ENCODE results near the gene ADTRP.
"Not testable (repeated sequence)": the region's sequence is repeated elsewhere in the genome, so short reads cannot be mapped to it uniquely, and the experiment has no call there.

Gene ADTRP

DNA sequence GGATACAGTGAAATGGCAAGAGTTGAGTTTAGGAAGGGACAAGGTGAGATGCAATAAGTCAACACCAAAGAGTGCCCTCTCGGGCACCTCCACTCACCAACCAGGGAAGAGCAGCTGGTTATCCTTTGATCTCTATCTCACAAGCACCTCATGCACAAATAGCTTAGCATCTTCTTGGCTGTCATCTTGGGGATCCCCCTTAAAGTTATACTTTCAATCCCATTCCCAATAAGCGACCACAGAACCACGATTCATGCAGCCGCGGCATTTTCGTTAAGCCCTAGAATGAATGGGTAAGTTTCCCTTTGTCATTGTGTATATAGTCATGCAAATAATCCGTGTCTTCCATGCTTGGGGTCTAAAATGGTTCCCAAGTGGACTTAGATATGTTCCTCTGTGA, 73.5 kb downstream of the ADTRP start:
- FAIRE-seq, result peak; percentile 18
- DNase-seq (ENCODE audit: insufficient read length, low spot score), result no peak

DNA sequence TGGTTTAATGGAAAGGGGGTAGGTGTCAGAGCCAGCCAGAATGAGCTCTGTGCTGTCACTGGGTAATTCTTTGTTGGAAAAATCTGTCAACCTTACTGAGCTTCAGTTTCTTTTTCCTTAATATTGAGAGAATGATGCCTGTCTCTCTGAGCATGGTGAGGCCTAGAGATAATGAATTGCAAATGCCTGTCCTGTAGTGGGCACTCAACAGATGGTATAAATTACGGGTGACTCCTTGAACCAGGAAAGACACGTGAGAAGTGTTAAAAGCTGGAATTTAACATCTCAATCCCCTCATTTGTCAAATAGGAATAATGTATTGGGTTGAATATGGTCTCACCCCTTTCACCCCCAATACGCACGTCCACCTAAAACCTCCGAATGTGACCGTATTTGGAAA, 74.9 kb downstream of the ADTRP start:
- FAIRE-seq (no peak), DNase-seq (ENCODE audit: insufficient read length, low spot score) (no peak)

DNA sequence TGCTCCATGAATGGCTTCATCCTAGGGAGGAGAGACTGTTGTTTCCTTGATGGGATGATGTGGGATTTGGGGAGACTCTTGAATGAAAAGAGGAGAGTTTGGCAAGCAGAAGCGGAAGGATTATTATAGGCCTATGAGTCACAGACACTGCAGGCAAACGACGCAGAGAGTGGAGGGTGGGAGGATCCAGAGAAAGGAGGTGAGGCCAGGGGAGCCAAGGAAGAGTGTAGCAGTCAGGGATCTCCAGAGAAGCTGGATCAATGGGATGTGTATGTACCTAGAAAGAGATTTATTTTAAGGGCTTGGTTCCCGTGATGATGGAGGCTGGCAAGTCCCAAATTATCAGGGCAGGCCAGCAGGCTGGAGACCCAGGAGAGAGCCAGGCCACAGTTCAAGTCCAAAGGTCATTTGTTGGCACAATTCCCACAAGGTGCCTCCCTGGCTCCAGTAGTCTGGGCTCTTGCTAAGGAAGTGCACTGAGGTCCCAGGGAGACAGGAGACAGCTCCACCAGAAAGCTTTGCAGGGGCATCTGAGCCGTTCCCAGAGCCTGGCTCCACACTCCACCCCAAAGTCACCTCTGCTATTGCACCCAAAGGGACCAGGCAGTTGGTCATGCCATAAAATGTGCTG, 76.0 kb downstream of the ADTRP start:
- FAIRE-seq (no peak), DNase-seq (ENCODE audit: insufficient read length, low spot score) (no peak)

DNA sequence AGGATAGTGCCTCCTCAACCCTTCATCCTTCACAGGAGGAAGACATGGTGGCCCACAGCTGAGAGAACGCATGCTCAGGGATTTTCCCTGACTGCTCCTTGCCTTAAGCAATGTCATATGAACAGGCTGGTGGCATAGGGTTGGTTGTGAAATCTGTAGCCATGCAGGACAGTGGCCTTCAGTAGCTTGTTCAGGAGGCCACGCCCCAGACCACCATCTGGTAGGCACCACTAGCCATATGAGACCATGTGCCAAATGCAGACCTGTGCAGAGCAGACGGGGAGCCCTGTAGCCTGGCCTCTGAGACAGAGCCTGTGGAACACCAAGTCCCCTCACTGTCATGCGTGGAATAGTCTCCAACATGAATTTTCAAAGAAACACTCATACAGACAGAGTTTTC, 76.5 kb downstream of the ADTRP start:
- DNase-seq (ENCODE audit: insufficient read length, low spot score) (no peak), FAIRE-seq (no peak)

DNA sequence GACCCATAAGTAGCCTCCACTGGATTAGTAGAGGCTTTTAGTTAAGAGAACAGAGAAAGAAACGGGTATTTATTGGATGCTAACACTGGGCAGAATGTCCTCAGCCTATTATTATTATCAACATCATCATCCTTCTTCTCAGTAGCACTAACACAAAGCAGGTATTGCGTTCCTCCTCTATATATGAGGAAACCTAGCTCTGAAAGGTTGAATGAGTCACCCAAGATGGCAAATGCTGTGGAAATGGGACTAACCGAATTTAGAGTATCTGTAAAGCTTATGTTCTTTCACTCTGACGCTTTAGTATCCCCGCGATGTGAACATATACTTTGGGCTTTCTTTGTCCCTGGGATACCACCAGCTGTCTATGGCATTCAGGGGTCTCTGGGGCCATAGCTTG, 77.0 kb downstream of the ADTRP start:
- FAIRE-seq, result no peak
- no peak for DNase-seq (ENCODE audit: insufficient read length, low spot score)

DNA sequence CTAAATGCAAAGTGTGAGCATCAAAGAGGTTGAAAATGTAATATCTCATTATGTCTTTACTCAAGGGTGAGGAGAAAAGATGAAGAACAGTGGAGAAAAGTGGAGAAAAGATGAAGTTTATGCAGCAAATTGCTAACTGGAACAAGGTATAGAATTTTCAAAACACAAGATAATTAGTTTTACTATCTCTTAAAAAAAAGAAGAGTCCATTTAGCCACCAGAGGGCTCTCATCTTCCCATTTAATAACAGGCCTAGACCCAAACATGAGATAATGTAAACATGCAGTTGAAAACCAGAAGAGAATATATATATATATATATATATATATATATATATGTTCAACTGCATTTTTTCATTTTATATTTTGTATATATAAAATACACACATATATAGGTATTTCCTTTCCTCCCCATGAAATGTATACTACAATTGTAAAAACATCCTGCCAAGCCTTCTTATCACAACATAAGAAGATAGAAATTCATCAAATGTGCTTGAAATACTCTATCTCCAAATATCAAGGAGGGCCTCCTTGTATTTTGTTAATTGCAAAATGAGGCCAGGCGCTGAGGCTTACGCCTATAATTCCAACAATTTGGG, 78.4 kb downstream of the ADTRP start:
- FAIRE-seq, result peak; percentile 87

DNA sequence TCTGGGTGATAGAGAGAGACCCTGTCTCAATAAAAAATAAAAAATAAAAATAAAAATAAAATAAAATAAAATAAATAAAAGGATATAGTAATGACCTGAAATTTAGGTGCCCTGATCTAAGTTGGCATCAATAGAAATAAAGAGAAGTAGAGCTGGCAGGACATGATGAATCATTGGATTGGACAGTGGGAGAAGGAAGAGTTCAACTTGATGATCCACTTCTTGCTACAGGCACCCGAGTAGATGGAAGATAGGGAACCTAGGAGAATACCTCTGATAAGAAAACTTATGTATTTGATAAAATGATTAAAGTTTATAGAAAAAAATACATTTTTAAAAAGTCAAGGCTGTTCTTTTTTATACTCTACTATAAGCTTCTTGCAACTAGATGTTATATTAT, 79.0 kb downstream of the ADTRP start:
- FAIRE-seq (no peak), DNase-seq (ENCODE audit: insufficient read length, low spot score) (no peak)

More for the DNA sequence above, 78.4 kb downstream of the ADTRP start:
- DNase-seq (ENCODE audit: insufficient read length, low spot score), result no peak

DNA sequence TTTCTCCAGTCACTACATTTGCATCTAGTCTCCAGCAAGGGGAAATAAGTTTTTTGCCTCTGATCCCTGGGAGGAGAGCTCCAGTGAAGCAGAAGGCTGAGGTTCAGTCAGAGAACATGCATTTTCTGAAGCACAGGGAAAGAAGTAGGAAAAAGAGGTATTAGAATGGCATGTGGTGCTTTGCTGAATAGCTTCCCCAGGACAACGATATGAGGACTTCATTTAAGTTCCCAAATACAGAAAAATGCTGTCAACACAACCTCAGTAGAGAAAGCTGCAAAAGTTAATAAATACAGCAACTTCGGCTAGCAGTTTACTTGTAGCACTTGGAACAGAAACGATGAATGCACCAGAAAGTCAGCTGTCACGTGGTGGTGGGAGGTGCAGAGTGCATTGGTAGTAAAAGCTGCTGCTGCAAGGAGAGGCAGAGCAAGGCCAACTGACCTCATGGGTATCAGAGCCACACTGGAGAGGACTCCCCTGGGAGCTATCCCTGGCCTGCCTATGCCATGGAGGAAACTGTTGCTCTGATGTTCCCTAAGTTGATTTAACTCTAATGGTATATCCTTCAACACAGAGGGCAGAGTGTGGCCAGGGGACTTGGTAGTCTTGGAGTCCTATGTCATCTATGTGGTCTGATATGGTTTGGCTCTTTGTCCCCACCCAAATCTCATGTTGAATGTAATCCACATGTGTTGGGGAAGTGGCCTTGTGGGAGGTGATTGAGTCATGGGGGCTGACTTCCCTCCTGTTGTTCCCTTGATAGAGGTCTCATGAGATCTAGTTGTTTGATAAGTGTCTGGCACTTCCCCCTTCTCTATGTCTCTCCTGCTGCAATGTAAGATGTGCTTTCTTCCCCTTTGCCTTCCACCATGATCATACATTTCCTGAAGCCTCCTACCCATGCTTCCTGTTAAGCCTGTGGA, 85.9 kb downstream of the ADTRP start:
- no peak for DNase-seq (ENCODE audit: insufficient read length, low spot score)
- FAIRE-seq, result no peak

DNA sequence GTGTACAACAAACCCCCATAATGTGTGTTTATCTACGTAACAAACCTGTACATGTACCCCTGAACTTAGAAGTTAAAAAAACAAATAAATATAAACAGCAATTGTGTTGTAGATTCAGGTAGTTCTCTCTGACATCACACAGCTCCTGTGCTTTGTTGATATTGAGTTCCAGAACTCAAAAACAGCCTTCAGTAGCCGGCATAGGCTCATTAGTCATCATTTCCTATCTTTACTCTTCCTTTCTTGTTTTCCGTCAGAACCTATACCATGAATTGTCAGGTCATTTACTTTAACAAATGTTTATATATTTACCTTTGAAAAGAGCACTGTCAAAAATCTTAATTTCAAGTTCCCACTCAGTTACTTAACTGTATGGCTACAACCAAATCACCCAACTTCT, 88.8 kb downstream of the ADTRP start:
- FAIRE-seq, result no peak

DNA sequence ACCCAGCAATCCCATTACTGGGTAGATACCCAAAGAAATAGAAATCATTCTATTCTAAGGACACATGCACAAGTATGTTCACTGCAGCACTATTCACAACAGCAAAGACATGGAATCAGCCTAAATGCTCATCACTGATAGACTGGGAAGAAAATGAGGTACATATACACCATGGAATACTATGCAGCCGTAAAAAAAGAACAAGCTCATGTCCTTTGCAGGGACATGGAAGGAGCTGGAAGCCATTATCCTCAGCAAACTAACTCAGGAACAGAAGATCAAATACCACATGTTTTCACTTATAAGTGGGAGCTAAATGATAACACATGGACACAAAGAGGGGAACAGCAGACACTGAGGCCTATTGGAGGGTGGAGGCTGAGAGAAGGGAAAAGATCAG, 89.2 kb downstream of the ADTRP start:
- not testable (repeated sequence) for DNase-seq (ENCODE audit: insufficient read length, low spot score); FAIRE-seq

More for the DNA sequence above, 88.8 kb downstream of the ADTRP start:
- DNase-seq (ENCODE audit: insufficient read length, low spot score), result no peak

DNA sequence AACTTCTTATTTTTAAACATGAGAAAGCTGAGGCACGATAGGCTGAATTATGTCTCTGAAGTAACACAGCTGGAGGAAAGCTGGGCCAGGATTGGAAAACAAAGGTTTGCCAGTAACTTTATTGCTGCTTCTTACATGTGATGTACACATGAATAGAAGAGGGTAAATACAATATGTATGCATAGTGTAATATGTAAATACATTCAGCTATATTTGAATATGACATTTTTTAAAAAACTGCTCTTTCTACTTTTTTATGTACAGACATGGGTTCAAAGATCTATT, 90.2 kb downstream of the ADTRP start:
- peak; percentile 14 for FAIRE-seq
- no peak for DNase-seq (ENCODE audit: insufficient read length, low spot score)

DNA sequence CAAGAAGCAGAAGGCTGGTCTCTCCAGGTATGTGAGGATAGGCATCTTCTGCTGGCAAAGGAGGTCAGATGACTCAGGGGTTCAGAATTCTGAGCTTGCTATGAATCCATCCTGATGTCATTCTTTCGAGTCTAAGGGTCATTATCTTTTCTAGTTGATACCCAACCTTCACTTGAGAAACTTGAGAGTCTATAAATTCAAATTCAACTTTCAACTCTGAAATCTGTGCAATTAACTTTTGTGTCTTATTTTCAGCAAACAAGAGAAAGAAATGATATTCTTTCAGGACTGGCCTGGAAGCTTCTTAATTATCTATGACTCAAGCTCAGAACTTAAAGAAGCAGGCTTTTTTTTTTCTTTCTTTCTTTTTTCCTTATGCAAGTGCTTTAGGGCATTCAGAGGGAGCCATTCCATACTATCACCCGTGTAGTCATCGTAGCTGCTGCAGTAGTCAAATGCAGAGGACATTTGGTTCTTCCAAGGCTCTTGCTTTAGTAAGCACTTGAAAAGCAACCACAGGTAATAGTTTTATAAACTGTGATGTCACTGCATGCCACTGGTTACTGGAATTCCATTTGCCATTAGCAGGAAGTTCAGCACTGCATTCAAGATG, 93.0 kb downstream of the ADTRP start:
- FAIRE-seq (no peak), DNase-seq (ENCODE audit: insufficient read length, low spot score) (no peak)

DNA sequence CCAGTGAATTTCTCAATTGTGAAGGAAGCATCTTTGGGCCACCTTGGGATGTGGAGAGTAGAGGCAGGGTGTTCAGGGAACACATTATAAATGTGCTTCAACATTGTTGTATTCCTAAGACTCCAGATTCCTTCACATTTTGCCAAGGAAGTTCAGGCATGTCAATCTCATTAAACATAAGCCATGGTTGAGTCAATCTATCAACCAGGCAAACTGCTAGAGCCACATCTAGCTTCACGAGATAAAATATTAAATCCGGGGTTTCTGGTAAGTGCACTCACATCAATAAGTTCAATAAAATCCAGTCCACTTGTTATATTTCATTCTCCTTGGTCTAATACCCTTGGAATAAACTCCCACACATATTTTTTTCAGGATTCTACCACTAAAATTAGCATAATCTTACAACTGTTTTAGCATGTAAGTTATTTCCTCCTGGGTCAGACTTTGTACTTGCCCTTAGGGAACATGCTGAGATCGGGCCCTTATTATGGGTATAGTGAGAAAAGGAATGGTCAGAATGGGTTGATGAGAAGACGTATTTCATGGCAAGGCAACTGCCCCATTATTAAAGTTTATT, 93.6 kb downstream of the ADTRP start:
- DNase-seq (ENCODE audit: insufficient read length, low spot score) (no peak), FAIRE-seq (no peak)

DNA sequence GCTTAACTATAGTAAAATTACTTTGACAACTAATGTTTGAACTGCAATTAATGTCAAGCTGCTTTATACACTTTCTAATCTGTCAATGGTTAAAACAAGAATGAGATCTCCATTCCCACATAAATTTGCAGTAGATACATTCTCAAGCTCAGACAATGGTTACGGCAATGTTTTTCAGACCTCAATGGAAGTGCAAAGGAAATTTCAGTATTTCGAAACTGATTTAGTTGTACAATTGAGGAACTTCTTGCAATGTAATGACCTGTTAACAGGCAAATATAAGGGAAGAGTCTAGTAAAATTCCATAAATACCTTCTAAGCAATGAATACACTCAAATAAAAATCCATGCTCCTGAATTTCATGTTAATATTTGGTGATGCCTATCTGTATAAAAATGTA, 94.7 kb downstream of the ADTRP start:
- DNase-seq (ENCODE audit: insufficient read length, low spot score) (no peak), FAIRE-seq (no peak)

DNA sequence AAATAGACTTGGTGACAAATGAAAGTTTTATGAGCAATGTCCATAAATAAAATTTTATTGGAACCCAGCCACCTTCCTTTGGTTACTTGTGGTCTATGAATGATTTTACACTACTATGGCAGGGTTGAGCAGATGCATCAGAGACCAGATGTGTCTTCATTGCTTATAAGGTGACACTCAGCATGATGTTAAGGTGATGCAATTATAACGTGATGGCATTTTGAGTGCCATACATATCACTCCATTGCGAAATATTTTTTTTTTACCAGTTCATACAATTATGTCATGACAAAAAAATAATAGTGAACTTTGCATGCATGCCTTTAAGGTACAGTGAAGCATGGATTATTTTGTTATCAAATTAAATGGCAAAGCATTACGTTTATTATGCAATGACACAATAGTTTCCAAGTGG, 96.0 kb downstream of the ADTRP start:
- DNase-seq (ENCODE audit: insufficient read length, low spot score) (no peak), FAIRE-seq (no peak)

DNA sequence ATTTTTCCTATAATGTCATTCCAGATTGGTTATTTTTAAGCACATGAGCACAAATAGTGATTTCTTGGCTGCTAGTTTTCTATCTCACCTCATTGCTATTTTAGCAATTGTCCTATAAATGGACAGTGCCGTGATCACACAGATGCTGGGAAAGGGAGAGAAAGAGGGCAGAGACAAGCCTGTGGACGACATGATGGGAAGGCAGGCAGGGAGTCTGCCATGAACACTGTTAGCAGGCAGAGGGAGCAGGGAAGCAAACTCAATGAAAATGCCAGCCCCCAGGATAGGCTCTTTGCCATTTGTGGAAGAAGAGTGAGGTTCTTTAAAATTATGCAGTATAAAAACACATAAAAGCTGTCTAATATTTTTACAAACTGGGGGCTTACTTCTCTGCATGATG, 96.8 kb downstream of the ADTRP start:
- FAIRE-seq, result no peak

DNA sequence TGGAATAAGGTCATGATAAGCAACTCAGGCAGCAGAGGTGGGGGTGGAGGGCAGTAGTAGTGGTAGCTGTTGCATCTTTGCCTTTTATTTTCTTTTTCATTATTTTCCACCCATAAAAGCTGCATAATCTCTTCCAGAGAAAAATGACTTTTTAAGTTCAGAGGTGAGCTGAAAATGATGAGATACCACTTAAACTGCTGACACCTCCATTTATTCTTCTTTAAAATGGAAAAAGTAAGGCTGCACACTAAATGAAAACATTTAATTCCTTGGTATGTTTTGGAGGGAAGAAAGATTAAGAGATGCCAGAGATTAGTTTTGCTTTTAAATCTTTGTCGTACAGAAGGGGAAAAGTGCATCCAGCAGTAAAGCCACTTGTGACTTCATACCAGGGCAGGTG, 97.2 kb downstream of the ADTRP start:
- FAIRE-seq, result peak; percentile 35
- no peak for DNase-seq (ENCODE audit: insufficient read length, low spot score)

More for the DNA sequence above, 96.8 kb downstream of the ADTRP start:
- no peak for DNase-seq (ENCODE audit: insufficient read length, low spot score)

DNA sequence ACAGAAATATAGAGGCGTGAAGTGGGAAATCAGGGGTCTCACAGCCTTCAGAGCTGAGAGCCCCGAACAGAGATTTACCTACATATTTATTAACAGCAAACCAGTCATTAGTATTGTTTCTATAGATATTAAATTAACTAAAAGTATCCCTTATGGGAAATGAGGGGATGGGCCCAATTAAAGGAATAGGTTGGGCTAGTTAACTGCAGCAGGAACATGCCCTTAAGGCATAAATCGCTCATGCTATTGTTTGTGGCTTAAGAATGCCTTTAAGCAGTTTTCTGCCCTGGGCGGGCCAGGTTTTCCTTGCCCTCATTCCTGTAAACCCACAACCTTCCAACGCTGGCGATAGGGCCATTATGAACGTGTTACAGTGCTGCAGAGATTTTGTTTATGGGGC, 98.1 kb downstream of the ADTRP start:
- FAIRE-seq; DNase-seq (ENCODE audit: insufficient read length, low spot score): not testable (repeated sequence)

DNA sequence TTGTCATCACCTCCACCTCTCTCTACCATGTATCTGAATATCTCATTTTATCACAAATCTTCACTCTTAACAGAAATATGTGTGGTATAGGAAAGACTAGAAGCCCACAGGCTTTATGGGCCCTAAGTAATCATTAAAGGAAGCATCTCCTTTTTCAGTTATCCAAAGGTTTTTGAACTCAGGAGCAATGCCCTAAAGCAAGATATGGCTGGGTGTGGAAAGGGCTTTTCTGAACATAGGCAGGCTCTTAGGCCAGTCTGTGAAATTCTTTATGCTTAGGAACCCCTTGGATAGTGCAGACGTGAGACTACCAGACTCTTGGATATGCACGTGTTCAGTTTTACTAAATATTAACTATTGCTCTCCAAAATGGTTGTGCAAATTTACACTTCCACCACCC, 99.5 kb downstream of the ADTRP start:
- FAIRE-seq (no peak), DNase-seq (ENCODE audit: insufficient read length, low spot score) (no peak)

DNA sequence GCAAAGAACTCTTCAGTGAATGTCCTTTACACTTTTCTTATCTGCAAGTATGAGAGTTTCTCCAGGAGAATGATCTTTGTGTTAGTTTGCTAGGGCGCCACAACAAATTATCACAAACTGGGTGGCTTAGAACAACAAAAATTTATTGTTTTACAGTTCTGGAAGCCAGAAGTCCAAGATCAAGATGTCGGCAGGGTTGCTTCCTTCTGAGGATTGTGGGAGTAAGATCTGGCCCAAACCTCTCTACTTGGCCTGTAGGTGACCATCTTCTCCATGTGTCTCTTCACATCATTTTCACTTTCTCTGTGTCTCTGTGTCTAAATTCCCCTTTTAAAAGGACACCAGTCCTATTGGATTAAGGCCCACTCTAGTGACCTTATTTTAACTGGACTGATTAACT, 103.0 kb downstream of the ADTRP start:
- DNase-seq (ENCODE audit: insufficient read length, low spot score), result no peak

DNA sequence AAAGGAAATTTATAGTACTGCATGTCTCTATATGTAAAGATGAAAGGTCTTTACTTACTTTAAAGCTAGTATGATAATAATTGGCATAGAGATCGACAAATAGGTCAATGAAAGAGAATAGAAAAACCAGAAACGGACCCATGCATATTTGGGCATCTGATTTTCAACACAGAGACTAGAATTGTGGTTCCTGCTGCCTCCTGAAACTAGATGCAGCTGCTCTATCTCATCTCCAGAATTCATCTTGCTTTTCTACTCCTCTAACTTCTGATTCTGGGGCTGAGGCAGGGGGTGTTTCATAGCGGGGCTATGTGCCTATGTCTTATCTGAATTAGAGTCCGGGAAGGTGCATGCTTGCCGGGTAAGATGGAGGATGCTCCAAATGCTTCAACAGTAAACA, 105.9 kb downstream of the ADTRP start:
- FAIRE-seq (no peak), DNase-seq (ENCODE audit: insufficient read length, low spot score) (no peak)

More for the DNA sequence above, 103.0 kb downstream of the ADTRP start:
- FAIRE-seq, result peak; percentile 70

Measured in GM19239 (cell line).